Kidney epithelial cell (primary cell): ENCODE results near the gene GPR108. TPM values are rescaled to one million over a fixed set of nuclear protein-coding genes. Genes with fewer than 3 reads are reported as not detected.

Experiments
- DNase-seq: peaks from one replicate; pipeline ENCODE4 v3.0.0-alpha.2; 2010; ENCODE audit warnings: low read depth
- H3K27me3 ChIP-seq: 2 replicates; pipeline ENCODE4 v1.6.0; 2011; ENCODE audit warnings: low read length; ENCODE audit not compliant: control insufficient read depth, insufficient read depth
- H3K36me3 ChIP-seq: 2 replicates; pipeline ENCODE4 v1.5.1; 2011; ENCODE audit warnings: low read length; ENCODE audit not compliant: control insufficient read depth, insufficient read depth
- H3K4me3 ChIP-seq: 2 replicates; pipeline ENCODE4 v1.5.1; 2011; ENCODE audit warnings: low read depth, mild to moderate bottlenecking, control low read depth, low read length
- CTCF ChIP-seq: IDR thresholded peaks from 2 replicates; pipeline ENCODE4 v1.5.1; 2011; ENCODE audit warnings: mild to moderate bottlenecking, moderate library complexity, low read length, control low read depth, inconsistent platforms; ENCODE audit not compliant: insufficient read depth, poor library complexity, severe bottlenecking
- total RNA-seq: library from RNA; depleted of rRNA; stranded (reverse); fragments of >200 nt; gene quantifications from 2 replicates; pipeline ENCODE4 v1.2.3, GENCODE V29; 2015

GPR108 gene
- total RNA-seq, 1 donor from 2014 or later, result 66.6 TPM

GRCh38 chr19:6694147-6694815 is 43.1 kb downstream of the GPR108 start:
- TF ChIP-seq CTCF, result no peak
- Histone ChIP-seq H3K36me3 (no peaks in the 10 kb centered on the region), H3K27me3 (no peaks in the 10 kb centered on the region), H3K4me3 (no peak overlapping the region)
- DNase-seq, result no peak

DNA sequence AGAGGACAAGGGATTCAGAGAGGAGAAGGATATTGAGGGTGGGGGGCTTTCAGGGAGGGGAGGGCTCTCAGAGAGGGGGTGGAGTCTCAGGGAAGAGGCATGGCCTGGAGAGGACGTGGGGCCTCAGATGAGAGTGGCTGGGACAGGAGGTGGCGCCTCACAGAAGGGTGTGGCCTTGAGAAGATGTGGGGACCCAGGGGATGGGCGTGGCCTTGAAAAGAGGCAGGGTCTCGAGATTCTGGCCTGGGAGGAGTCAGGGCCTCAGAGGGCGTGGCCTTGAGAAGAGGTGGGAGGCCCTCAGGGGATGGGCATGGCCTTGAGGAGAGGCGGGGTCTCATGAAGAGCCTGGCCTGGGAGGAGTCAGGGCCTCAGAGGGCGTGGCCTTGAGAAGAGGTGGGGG is 43.7 kb downstream of the GPR108 start:
- Histone ChIP-seq H3K36me3 (no peaks in the 10 kb centered on the region), H3K4me3 (no peak overlapping the region), H3K27me3 (no peaks in the 10 kb centered on the region)
- no peak for TF ChIP-seq CTCF
- no peak for DNase-seq

GRCh38 chr19:6693056-6693471 is 44.3 kb downstream of the GPR108 start:
- Histone ChIP-seq H3K4me3 (no peak overlapping the region), H3K36me3 (no peaks in the 10 kb centered on the region), H3K27me3 (no peaks in the 10 kb centered on the region)
- DNase-seq, result no peak
- no peak for TF ChIP-seq CTCF

DNA sequence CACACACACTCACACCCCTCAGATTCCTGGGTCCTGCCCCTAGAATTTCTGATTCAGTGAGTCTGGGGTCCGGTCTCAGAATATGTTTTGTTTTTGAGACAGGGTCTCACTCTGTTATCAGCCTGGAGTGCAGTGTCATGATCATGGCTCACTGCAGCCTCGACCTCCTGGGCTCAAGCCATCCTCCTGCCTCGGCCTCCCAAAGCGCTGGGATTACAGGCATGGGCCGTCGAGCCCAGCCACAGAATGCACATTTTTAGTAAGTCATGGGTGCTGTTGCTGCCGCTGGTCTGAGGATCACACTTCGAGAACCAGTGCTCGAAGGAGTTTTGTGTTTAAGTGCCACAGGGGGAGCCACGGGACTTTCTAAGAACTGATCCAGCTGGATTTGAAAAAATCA is 45.4 kb downstream of the GPR108 start:
- TF ChIP-seq CTCF, result no peak
- H3K27me3 ChIP-seq, result no peaks in the 10 kb centered on the region
- no peaks in the 10 kb centered on the region for H3K36me3 ChIP-seq
- DNase-seq, result no peak
- H3K4me3 ChIP-seq, result no peak overlapping the region

DNA sequence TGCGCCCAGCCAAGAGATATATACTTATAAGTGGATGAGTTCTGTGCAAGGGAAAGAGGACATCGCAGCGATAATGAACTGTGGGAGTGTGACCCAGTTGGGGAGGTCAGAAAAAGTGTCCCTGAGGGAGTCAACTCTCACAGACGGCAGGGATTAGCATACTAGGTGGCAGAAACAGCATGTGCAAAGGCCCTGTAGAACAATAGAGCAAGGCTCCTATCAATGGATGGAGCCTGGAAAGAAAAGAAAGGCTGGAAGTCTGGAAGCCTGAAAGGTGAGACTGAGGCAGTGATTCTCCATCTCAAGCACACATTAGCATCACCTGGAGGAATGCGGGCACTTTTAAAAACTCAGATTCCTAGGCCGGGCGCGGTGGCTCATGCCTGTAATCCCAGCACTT is 46.0 kb downstream of the GPR108 start:
- Histone ChIP-seq H3K36me3 (no peaks in the 10 kb centered on the region), H3K4me3 (no peak overlapping the region), H3K27me3 (no peaks in the 10 kb centered on the region)
- TF ChIP-seq CTCF, result no peak
- DNase-seq, result no peak
